ENCODE measurements around the gene DUSP7. TPM values are rescaled to one million over a fixed set of nuclear protein-coding genes. Genes with fewer than 3 reads are reported as not detected.

DUSP7 gene
- total RNA-seq, 1 donor from 2014 or later: 59.9 TPM

- H3K9me3 ChIP-seq: no peaks in the 10 kb centered on the region
- H3K4me3 ChIP-seq: no peak overlapping the region
- no peaks in the 10 kb centered on the region for H3K27me3 ChIP-seq
- no peaks in the 10 kb centered on the region for H3K36me3 ChIP-seq
- intact Hi-C loops (cut with DNase I): no loop called here
- peak overlapping the region; percentile 79 for H3K27ac ChIP-seq
- TF ChIP-seq CTCF (IDR thresholded peaks at IDR 0.05): no peak
- TF ChIP-seq POLR2A (IDR thresholded peaks at IDR 0.05): no peak
- TF ChIP-seq POLR2AphosphoS5 (IDR thresholded peaks at IDR 0.05; ENCODE audit: insufficient read depth in 1 of 2, low read depth in 1 of 2): no peak
- DNase-seq (ENCODE audit: extremely low spot score in 2 of 2): no peak
- peaks cover 76% of the 10 kb centered on the region for H3K4me1 ChIP-seq
Observed at GRCh38 chr3:52069135-52069534, 12.8 kb upstream of the DUSP7 start.

- intact Hi-C loops (cut with DNase I): no loop called here
- TF ChIP-seq POLR2AphosphoS5 (IDR thresholded peaks at IDR 0.05; ENCODE audit: insufficient read depth in 1 of 2, low read depth in 1 of 2) (no peak), CTCF (IDR thresholded peaks at IDR 0.05) (no peak), POLR2A (IDR thresholded peaks at IDR 0.05) (no peak)
- Histone ChIP-seq H3K4me1 (peaks cover 80% of the 10 kb centered on the region), H3K27ac (peak overlapping the region; percentile 79), H3K4me3 (no peak overlapping the region), H3K9me3 (no peaks in the 10 kb centered on the region), H3K36me3 (no peaks in the 10 kb centered on the region), H3K27me3 (no peaks in the 10 kb centered on the region)
- no peak for DNase-seq (ENCODE audit: extremely low spot score in 2 of 2)
Observed at GRCh38 chr3:52068730-52069129, 12.4 kb upstream of the DUSP7 start.

- Histone ChIP-seq H3K9me3 (no peaks in the 10 kb centered on the region), H3K36me3 (no peaks in the 10 kb centered on the region), H3K27me3 (no peaks in the 10 kb centered on the region), H3K27ac (peak overlapping the region; percentile 79), H3K4me1 (peaks cover 83% of the 10 kb centered on the region), H3K4me3 (no peak overlapping the region)
- TF ChIP-seq POLR2A (IDR thresholded peaks at IDR 0.05) (no peak), POLR2AphosphoS5 (IDR thresholded peaks at IDR 0.05; ENCODE audit: insufficient read depth in 1 of 2, low read depth in 1 of 2) (peak in 1 of 2 donors; percentile 73), CTCF (IDR thresholded peaks at IDR 0.05) (no peak)
- no peak for DNase-seq (ENCODE audit: extremely low spot score in 2 of 2)
- intact Hi-C loops (cut with DNase I): no loop called here
Observed at GRCh38 chr3:52068055-52068571, 11.7 kb upstream of the DUSP7 start.

GRCh38 chr3:52067526-52067925, 11.2 kb upstream of the DUSP7 start:
- H3K4me1 ChIP-seq: peaks cover 89% of the 10 kb centered on the region
- peak overlapping the region; percentile 79 for H3K27ac ChIP-seq
- no peak for DNase-seq (ENCODE audit: extremely low spot score in 2 of 2)

More at GRCh38 chr3:52067526-52067925, 11.2 kb upstream of the DUSP7 start:
- no peaks in the 10 kb centered on the region for H3K9me3 ChIP-seq
- H3K36me3 ChIP-seq: no peaks in the 10 kb centered on the region
- no peak for TF ChIP-seq POLR2AphosphoS5 (IDR thresholded peaks at IDR 0.05; ENCODE audit: insufficient read depth in 1 of 2, low read depth in 1 of 2)
- no peak for TF ChIP-seq POLR2A (IDR thresholded peaks at IDR 0.05)
- no peak for TF ChIP-seq CTCF (IDR thresholded peaks at IDR 0.05)
- no peaks in the 10 kb centered on the region for H3K27me3 ChIP-seq
- intact Hi-C loops (cut with DNase I): no loop called here
- no peak overlapping the region for H3K4me3 ChIP-seq
